HG02759 (cell line): ENCODE data around the gene CD164L2.
A peak's percentile ranks its signal among the peaks of the same experiment; 100 is the strongest.
"Not testable (repeated sequence)": the region's sequence is repeated elsewhere in the genome, so short reads cannot be mapped to it uniquely, and the experiment has no call there.

Experiments
- ATAC-seq: cut with Tn5 transposase; IDR thresholded peaks from one replicate; pipeline ENCODE4 v1.9.1; 2021; ENCODE audit warnings: mild to moderate bottlenecking, moderate library complexity; ENCODE audit not compliant: unreplicated experiment

CD164L2 gene

GRCh38 chr1:27383039-27383605 lies at the start of gene CD164L2:
Gene CD164L2, minus strand, starts transcription at chr1:27383333. Its CDS starts 94 bp downstream, at chr1:27383239.
- no peak for ATAC-seq

GRCh38 chr1:27432725-27433124 lies 49.6 kb upstream of the CD164L2 start:
- not testable (repeated sequence) for ATAC-seq

DNA sequence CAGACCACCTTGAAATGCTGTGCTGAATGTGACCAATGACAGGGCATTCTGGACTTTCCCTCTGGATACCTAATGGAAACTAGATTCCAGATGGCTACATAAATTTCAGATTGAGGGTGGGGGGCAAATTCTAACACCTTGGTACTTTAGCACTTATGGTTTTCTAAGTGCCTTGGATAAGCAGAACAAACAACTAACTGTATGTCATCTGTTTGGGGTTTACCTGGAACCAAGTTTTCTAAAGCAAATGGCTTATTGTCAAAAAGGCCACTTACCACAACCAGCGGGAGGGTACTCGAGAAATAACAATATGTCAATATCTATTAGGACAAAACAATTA lies 48.4 kb upstream of the CD164L2 start:
- ATAC-seq, result no peak

GRCh38 chr1:27430903-27431600 lies 47.9 kb upstream of the CD164L2 start:
- no peak for ATAC-seq

- ATAC-seq, result no peak
Measured at GRCh38 chr1:27429029-27429425, 45.9 kb upstream of the CD164L2 start.

- ATAC-seq, result no peak
Measured at GRCh38 chr1:27428316-27429028, 45.3 kb upstream of the CD164L2 start.

GRCh38 chr1:27427816-27428315 lies 44.7 kb upstream of the CD164L2 start:
- no peak for ATAC-seq

GRCh38 chr1:27427329-27427728 lies 44.2 kb upstream of the CD164L2 start:
- ATAC-seq, result no peak

DNA sequence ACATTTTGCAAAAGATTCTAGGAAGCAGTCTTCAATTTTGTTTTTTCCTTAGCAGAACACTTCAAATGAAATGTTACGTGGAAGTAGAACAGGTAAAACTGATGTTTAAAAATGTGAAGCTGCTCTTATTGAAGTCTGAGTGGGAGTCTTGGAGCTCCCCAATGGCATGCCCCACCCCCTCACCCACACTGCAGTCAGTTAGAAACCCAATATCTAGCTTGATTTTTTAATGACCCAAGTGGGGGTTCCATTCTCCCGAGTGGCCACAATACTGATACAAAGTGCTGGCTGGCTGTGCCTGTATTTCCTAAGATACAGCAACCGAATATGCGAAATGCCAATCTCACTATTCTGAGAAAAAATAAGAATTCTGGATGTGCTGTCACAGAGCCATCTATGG lies 40.6 kb upstream of the CD164L2 start:
- no peak for ATAC-seq

DNA sequence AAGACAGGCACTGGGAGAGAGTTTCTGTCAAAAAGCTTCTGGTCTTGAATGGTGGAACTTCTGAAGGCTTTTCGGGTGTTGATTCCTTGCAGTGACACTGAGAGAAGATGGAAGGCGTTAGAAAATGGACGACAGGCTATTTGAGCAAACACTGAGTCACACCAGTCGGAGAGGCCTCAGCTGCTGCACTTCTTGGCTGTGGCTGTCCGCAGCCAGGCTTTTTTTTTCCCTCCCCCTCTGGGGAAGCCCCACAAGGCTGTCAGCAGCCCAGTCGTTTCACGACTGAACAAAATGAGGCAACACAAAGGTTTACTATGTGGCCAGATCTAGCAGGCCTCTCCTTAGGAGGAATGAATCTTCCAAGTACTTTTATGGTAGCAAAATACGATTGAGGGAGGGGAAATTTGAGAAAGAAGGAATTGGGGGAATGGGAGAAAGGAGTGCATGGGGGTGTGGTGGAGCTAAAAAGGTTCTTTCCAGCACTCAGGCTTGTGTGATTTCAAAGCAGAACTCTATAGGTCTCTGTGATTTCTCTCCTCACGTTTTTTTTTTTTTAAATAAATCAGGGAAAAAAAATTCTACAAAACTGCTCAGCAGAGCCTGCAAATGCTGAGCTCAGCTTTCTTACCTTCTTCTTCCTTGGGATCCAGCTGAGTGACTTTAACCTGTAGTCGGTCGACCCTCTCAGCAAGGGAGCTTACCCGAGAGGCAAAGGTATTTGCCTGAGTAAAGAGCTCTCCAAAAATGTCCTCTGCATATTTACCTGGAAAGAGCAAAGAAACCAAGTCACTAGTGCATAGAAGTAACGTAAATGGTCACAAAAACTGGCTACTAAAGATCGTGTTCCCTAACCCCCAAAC lies 35.4 kb upstream of the CD164L2 start:
- ATAC-seq, result peak; percentile 80

DNA sequence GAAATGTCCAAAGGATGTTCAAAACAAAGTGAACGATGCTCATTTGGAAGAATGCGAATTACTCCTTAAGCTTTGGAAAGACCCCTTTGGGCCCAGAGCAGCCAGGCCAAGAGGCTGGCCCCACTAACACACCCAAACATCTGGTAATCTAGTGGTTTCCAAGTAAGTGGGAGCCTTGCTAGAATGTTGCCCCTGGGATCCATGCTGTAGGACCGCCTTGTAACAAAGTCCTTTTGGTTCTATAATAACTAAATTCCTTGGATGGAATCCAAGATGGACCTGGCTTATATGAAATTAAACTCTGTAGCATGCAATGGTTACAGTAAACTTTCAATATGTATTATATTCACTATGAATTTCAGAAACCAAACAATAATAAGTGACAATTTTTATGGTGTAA lies 34.6 kb upstream of the CD164L2 start:
- no peak for ATAC-seq

DNA sequence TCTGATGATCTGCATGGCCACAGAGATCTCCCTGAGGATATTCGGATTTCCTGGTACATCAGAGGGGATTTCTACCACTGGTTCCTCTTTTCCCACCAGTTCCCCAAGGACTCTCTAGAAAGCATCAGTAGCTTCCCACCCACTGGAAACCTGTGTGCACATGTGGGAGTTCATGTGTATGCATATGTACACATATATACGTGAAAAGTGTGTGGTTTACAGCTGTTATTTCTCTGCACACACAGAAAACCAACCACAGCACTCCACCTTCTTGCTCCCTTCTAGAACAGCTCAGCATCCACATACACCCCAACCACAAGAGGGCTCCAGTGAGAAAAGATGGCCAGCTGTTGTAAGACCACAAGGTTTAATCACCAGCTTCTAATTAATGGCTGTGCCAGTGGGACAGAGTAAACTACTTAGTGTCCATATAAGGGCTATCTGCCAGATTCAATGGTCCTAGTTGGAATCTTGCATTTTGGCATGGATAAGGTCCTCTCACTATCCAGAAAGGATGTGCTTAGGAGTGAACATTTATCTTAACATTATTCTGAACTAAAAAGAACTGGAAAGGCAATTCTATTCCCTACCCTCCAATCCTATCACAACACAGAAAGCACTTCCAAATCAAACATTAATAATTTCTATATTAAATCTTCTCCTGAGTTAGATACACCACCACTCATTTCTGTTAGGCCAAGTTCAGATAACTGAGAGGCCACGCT lies 33.4 kb upstream of the CD164L2 start:
- ATAC-seq, result no peak

GRCh38 chr1:27414091-27414490 lies 31.0 kb upstream of the CD164L2 start:
- ATAC-seq, result no peak

DNA sequence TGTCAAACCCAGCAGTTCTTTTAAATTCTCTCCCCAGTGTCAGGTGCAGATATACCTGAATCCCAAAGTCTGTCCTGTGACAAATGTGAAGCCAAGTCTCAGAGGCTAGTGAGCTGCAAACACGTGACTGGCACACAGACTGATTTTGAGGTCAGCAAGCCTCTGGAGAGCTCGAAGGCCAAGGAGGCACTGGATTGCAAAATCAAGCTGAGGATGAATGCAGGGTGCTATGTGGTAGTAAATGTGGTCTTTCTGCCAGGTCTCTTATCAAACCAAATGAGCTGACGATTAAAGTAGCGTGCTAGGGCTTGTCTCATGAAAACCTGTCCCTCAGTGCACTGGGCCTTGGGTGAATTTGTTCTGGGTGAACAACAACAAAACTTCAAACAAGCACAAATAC lies 29.9 kb upstream of the CD164L2 start:
- no peak for ATAC-seq

- no peak for ATAC-seq
Measured at GRCh38 chr1:27412502-27412901, 29.4 kb upstream of the CD164L2 start.

DNA sequence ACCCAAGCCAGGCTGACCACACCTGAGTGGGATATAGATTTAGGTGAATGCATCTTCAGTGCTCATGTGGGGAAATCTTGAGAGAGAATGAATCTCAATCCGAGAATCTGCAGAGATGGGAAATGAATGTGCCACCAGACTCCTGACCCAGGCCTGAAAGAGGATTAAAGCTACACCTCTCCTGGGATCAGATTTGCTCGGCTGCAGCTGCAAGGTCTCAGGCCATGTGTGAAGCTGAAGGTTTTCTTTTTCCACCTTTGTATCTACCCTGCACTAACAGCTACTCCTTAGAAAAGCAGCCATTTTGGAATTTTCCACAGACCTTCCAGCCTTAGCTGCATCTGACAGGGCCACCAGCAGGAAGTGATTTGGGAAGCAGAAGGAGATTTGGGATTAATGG lies 27.6 kb upstream of the CD164L2 start:
- no peak for ATAC-seq

GRCh38 chr1:27409669-27410068 lies 26.5 kb upstream of the CD164L2 start:
- no peak for ATAC-seq

GRCh38 chr1:27408151-27408550 lies 25.0 kb upstream of the CD164L2 start:
- ATAC-seq, result no peak

DNA sequence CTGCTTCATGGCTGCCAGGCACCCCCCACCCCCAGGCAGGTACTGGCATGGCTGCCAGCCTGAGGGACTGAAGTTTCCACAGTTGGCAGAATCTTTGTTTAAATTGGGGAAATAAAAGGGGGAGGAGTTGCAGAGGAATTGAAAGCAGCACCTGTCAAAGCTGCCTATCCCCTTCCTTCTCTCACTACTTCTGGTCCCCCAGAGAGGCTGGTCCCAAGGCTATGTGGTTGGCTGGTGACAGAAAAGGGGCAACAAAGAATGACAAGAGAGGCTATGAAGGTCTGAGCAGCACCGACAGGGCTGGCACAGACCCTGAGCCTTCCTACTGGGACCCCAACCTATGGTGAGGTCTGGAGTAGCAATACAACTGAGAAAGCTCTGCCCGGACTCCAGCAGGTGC lies 23.7 kb upstream of the CD164L2 start:
- ATAC-seq, result not testable (repeated sequence)

DNA sequence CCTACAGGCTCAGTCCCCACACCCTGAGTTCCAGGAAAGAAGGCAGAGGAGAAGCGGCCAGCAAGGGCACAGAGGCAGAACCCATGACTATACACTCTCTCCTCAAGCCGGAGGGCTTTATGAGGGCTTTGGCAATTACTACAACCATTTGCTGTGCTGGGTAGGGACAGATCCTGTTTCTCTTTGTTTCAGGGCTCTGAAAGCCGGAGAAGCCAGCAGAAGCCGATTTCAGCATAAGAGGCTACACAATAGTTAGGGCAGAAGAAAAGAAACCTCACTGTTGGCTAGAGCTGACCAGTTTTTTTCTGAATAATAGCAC lies 23.2 kb upstream of the CD164L2 start:
- no peak for ATAC-seq
